Occipital lobe (tissue), 2 donors: Measurements from ENCODE around the gene STX8. TPM values are rescaled to one million over a fixed set of nuclear protein-coding genes. Genes with fewer than 3 reads are reported as not detected.
A peak's percentile ranks its signal among the peaks of the same experiment; 100 is the strongest.

Experiments
- DNase-seq: peaks from one replicate; lab custom pipeline; 2025; lab: John Stamatoyannopoulos, UW
- total RNA-seq: library from RNA; depleted of rRNA; stranded (reverse); fragments of >200 nt; gene quantifications from one replicate; pipeline ENCODE4 v1.2.3, GENCODE V29; 2014

Gene STX8
- total RNA-seq, 1 donor from 2014 or later = 42.9 TPM

DNA sequence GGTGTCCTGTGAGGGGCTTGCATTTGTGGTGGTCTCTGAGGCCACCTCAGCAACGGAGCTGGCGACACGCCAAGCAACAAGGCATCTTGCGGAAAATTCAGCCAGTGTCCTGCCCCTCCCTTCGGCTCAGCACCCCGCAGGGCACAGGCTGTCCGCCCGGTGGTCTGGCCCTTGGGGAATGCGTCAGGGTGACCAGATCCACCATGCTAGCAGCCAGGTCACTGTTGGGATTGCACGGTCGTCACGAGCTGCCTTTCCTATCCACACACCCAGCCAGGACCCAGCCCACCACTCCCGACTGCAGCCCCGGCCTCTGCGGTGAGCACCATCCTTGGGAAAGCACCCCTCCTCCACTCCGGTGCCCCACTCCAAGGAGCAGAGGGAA lies 333.1 kb downstream of the STX8 start:
- DNase-seq = no peak

DNA sequence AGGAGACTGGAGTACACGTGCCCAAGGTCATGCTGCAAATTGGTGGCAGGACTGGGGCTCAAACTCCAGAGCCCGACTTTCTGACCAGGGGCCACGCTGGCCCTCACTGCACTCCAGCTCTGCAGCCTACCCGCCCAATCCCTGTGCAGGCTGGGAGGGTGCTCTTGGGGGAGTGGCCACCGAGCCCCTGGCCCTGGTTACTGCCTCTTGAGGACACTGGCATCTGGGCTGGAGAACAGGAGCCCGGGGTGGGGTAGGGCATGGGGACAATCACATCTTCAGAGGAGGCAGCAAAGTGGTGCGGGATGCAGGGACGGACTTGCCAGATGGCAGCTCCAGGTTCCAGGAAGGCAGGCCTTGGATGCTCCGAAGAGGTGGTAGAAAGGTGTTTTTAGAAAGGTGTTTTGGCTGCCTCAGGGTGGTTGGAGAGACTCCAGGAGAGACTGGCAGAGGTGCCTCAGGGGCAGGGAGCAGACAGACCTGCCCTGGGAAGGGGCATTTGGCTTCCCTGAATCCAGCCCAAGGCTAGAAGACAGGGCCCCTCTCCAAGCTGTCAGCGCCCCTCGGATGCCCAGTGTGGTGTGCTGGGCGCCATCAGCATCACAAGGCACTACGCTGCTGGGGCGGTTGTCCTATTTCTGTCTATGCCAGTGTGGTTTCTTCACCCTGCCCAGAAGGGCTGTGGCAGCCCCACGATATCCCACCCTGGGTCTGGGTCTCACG lies 333.7 kb downstream of the STX8 start:
- no peak for DNase-seq

DNA sequence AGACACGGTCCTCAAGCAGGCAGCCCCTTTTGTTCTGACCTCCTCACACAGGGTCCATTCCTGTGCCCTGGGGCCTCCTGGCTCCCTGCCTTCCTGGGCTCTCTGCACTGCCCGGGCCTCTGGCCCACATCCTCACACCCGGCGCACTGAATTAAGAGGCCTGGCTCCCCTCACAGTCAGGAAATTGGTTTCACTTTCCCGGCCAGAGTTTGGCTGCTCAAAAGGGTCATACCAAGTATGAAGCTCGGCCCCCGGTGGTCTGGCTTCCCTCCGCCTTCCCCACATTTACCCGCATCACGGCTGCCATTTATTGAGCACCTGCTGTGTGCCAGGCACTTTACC lies 334.3 kb downstream of the STX8 start:
- peak; percentile 30 for DNase-seq

DNA sequence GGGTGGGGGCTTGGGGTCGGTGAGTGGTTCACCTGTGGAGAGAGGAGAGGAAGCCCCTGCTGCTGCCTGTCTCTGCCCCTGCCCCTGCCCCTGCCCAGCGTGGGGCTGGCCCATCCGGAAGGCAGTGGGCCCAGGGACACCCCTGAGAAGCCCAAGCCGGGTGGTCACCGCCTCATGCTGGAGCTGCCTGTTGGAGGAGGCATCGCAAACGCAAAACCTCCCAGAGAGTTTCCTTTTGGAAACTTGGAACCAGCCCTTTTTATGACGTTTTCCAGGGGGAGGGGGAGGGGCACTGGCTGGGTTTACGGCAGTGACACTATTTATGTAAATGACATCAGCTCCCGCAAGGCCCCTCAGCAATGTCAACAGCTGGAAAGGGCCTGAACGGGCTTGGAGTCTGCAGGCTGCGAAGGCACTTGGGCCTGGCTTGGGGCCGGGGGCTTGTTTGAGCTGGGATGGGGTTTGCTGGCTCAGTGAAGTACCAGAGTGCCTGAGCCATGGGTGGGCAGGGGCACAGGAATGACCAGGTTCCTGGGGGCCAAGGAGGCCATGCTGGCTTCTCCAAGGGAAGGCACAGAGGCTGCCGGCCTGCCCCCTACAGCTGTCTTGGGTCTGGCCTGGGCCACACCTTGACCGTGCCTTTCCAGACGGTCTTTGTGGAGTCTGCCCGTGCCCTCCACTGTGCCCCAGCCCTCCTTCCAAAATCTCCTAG lies 334.8 kb downstream of the STX8 start:
- DNase-seq = no peak

DNA sequence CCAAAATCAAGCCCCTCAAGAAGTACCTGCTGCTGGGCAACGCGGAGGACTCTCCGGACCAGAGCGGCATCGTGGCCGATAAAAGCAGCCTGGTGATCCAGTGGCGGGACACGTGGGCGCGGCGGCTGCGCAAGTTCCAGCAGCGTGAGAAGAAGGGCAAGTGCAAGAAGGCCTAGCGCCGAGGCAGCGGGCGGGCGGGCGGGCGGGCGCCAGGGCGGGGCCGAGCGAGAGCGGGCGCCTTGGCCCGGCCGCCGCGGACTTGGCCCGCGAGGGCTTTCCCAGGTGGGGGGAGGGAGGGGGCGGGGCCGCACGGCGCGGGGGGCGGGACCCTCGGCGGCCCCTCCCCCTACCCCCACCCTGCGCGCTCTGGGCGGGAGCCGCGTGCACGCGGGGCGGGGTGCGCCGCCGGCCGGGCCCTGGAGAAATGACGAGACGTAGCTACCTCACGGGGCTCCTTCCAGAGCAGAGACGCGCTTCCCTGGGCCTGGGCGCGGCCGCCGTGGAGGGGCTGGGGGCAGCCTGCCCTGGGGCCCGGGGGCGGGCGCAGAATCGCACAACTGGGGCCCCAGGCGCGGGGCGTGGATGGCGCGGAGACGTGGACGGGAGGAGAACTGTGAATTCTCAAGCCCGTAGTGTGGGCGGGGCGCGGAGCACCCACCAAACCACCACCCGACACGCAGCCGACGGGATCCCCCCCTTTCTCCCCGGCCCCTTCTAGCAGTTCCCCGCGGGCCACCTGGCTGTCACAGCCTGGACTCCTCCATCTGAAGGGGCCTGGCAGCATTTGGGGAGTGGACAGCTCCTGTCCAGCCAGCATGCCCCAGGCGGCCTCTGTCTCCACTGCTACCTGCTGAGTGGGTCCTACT lies 335.6 kb downstream of the STX8 start:
- DNase-seq = no peak

DNA sequence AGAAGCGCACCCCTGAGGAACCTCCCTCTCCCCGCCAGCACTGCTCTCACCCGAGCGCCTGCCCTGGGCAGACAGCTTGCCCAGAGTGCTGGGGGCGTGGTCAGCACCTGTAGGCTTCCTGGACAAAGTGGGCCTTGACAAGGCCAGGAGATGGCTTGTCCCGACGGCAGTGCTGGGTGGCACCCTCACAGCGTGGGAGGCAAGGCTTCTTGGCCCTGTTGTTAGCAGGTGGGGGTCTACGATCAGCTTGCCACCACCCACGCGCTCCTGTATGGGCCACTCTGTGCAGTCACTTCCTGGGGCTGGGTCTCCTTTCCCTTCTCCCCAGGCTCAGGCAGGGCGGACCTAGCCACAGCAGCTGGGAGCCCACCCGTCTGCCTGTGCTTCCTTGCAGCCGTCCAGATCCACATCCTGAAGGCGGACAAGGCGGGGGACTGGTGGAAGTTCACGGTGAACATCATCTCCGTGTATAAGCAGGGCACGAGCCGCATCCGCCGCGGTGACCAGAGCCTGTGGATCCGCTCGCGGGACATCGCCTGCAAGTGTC lies 336.3 kb downstream of the STX8 start:
- DNase-seq = no peak

DNA sequence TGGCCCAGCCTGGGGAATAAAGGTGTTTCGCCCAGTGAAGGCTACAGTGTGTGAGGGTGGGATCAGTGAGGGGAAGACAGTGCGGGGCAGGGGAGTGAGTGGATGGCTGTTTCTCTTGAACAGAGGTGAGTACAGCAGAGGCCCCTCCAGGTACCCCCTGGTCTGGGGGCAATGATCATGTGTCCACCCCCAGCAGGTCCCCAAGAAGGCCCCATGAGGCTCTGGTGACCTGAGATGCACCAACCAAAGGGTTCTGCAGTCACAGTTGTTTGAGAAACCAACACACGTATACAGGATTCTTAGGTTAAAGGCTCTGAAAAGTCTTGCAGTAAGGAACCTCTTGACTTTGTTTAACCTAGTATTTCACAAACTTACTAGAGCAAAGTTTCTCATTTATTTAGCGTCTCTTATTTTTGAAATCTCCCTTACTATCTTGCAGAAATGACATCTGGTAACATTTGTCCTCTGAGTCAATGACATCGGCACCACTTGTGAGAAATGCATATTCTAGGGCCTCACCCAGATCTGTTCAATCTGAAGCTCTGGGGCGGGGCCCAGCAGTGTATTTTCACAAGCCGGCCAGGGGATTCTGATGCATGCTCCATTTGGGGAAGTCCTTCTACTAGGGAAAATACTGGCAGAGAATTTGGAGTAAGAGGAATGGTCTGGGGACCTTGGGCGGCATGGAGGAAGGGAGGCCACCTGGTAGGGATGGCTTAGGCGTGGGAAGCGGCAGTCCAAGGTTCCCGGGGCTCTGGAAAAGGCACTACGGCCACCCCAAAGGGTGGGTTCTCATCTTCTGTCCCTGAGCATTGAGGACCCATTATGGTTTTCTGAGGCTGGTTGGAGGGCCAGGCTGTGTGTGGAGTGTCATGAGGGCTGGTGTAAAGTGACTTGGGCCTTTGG lies 337.0 kb downstream of the STX8 start:
- DNase-seq = no peak

DNA sequence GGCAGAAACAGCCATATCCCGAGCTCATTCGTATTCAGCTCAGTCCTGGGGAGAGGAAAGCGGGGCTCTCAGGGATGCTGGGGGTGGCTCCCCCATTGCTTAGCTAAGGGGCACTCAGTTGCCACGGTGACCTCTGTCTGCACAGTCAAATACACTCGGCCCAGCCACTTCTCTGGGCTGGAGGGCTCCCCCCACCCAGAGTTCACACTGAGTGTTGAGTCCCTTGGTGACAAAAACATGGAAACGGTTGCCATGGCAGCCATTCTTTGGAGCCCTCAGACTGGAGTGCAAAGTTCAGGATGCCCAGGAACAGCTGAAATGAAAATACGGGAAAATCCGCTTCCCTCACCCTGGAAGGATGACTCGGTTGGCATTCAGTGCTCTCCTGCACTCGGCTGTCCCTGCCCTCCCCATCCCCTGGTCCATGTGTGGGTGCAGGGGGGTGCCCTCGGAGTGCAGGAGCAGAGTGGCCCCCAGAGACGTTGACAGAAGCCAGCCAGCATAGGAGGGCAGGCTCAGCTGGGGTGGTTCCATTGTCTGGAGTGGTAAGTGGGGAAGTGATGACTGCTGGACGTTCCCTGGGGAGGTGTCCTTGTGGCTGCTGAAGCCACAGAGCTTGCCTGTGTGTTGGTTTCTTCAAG lies 337.8 kb downstream of the STX8 start:
- no peak for DNase-seq

DNA sequence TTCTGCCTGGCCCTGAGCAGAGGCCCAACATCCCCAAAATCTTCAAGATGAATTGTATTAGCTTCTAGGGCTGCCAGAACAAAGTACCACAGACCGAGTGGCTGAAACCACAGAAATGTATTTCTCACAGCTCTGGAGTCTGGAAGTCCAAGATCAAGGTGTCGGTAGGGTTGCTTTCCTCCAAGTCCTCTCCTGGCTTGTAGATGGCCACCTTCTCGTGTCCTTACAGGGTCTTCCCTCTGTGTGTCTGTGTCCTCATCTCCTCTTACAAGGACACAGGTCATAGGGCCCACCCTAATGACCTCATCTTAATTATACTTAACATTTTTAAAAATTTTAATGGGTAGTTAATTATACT lies 338.6 kb downstream of the STX8 start:
- no peak for DNase-seq

DNA sequence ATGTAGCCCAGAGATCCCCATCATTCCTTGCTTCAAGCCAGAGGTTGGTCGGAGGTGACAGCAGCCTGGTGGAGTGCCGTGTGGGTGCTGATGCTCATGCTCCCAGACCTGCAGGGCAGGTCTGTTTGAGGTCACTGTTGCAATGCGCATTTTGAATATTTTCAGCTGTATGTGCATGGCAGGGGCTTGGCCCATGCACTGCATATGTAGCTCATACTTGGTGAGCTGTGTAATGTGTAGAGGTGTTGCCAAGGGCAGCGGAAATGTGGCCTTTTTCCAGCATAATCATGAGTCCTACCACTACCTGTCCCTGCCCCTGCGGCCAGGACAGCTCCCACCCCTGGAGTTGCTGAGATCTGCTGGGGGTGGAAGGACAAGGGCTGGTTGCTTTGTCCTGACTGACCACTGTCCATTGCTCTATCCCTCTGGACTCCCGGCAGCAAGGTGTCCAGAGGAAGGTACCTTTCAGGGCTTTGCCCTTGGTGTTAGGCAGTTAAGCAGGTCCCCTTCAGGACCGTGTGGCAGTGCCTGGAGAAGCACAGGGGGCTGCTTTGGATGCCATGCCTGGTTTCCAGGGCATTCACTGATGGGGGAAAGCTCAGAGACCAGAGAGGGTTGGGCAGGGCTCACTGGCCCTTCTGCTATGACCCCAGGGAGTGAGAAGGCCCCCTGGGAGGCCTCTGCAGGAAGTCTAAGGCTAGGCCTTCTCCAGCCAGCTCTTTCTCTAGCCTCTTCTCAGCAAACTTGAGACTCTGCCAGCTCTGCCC lies 339.2 kb downstream of the STX8 start:
- DNase-seq = no peak

DNA sequence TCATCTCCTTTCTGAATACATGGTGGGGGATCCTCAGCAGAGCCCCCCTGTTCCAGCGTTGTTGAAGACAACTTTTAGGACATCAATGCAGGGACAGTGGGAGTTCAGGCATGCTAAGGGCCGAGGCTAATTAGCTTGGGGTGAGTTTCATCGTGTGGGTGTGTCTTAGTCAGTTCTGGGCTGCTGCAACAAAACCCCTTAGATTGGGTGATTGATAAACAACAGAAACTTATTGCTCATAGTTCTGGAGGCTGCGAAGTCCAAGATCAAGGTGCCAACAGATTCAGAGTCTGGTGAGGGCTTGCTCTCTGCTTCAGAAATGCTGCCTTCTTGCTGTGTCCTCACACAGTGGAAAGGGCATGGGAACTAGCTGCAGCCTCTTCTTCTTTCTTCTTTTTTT lies 340.3 kb downstream of the STX8 start:
- no peak for DNase-seq

DNA sequence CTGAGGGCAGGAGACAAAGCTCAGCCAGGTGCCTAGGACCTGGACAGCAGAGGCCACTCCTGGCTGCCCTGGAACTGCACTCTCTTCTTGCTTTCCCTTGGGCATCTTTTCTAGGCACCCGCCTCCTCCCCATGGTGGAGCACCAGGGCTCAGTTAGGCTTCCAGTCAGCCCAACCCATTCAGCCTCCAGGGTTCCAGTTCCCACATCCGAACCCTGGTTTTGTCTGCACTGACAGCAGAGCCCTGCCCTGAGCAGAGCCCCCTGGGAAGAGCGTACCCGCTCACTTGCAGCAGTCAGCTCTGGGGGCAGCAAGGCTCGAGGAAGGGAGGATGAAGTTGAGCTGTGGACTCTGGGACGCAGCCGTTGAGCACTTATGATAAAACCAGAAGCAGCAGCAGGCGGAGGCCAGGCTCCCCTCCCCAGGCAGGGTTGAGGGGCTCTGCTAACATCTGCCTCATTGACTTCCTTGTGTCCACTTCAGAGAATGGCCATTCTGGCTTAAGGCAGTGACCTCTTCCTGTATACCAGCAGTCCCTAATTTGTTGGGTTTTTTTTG lies 341.2 kb downstream of the STX8 start:
- DNase-seq = no peak

DNA sequence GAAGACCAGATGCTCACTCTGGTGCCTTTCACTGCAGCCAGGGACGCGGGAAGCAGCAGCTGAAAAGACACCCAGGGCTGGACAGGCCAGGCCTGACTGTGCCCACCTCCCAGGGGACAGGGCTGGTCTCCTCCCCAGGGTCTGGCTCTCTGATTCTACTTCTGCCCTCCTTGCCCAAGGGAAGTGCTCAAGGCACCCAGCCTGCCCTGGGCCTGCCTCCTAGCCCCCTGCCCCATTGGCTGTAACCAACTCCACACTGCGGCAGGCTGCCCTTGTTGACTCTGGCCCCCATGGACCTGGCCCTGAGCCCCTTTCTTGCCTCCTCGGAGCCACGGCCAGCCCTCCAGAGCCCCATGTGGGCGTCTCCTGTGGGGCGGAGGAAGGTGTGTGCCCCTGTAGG lies 341.9 kb downstream of the STX8 start:
- DNase-seq = no peak

DNA sequence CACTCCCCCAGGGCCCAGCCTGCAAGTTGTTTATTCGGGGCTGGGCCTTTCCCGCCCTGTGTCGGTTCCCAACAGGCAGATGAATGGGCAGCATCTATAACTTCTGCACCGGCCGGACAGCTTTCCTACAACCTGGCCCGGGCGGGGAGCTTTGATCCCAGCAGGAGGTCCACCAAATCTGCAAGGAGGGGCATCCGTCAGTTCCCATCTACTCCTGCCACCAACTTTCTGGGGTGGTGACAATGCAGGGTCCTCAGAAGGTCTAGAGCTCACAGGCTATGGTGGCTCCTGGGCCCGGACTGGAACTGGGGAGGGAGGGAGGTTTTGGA lies 342.4 kb downstream of the STX8 start:
- no peak for DNase-seq

DNA sequence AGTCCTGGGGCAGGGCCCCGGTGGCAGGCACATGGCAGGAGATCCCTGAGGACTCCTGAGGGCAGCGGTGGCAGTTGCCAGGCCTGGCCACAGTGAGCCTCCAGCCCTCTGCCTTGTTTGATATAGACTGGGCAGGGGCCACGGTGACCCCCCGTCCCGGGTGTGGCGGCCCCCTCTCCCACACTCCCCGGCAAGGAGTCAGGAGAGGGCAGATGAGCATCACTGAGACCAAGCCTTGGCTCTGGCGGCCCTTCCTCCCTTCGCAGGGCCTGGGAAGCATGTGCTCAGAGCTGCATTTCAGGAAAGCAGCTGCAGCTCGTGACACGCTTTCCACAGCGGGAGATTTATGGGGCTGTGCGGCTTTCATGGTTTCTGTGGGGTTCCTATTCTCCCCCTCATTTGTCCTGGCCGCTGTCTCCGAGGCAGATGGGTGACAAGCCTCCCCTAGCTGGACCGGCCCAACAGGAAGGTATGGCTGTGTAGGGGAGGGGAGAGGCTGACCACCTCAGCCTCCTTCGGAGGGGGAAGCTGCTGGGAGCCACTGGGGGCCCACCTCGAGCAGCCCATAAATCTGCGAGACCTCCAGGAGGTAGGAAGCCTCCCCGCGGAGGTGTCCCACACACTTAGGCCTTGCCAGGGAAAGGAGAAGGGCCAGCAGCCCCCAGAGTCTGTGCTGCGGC lies 342.9 kb downstream of the STX8 start:
- no peak for DNase-seq

DNA sequence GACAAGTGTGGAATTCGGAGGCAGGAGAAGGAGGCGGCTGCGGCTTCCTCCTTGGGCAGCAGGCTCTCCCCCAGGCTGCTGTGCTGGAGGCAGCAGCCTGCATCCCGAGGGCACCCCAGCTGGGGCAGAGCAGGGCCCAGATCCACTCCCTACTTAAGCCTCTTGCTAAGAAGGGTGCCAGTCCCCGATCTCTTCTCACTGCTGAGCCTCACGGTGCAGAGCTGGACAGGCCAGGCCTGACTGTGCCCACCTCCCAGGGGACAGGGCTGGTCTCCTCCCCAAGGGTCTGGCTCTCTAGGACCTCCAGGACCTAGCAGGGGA lies 343.5 kb downstream of the STX8 start:
- no peak for DNase-seq

DNA sequence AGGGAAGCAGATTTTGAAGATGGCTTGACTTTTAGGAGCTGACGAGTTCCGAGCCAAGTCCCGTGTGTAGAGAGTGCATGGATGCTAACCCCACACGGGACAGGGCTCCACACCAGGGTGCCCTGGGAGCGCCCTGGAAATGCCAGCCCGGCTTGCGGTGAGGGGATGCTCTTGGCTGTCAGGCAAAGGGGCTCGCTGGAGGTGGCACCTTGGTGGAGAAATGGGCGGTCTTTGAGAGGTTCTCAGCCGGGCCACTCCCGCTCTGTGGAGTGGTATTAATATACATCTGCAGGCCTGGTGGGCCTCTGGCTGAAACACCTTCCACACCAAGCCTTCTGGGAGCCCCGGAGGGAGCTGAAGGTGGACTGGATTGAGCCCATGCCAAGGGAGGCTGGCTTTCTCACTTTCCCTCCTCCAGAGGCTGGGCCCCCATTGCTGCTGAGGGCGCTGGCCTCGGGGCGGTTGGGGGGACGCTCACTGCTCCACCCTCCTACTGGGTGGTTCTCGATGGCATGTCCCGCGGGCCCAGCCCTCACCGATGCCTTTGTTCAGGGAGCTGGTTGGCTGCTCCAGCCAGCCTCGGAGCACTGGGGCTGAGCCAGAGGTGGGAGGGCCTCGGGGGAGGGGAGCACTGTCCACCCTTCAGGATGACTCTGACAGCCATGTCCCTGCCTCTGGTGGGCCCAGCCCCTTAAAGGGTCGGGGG lies 344.0 kb downstream of the STX8 start:
- DNase-seq = no peak

DNA sequence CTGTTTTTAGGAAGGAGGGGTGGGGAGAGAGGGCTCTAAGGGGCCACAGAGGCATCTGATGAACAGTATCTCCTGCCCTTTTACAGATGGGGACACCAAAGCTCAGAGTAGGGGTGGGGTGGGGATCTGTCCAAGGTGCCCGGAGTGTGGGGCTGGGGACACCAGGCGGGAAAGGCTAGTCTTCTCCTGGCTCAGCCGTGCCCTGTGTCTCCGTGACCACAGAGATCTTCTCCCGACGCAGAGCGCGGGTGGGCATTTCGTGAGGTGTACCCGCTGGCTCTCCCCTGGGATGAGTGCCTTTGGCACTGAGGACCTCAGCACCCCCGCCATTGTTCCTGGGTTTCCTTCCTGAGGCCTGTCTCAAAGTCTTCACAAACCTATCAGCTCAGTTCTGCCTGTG lies 344.8 kb downstream of the STX8 start:
- no peak for DNase-seq

DNA sequence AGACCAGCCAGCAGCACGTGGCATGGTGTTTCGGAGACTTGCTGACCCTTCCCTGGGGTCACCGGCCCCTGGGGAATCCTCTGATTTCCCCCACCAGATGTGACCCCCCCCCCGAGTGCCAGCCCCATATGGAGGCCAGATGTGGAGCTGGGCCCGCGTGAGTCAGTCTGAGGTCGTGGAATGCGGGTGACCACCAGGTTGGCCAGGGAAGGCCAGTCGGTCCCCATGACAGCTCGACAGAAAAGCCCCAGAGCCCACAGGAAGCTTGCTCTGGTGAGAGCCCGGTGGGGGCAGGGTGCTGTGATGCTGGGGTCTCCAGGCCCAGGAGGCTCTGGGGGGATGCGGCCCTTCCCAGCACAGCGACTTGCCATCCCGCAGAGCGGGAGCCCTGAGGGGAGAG lies 345.3 kb downstream of the STX8 start:
- DNase-seq = no peak
